Stimulated activated CD4-positive, alpha-beta T cell treated with anti-CD3 and anti-CD28 coated beads, Interleukin-15, amount 100 ng/mL, for 48 hours (primary cell): Measurements from ENCODE around the gene CMC1.
"Not testable (repeated sequence)": the region's sequence is repeated elsewhere in the genome, so short reads cannot be mapped to it uniquely, and the experiment has no call there.

Experiments used
- DNase-seq, 2 donors: peaks; one replicate each; pipeline ENCODE4 v3.0.0-alpha.2; 2020; ENCODE audit warnings: low read depth in 2 of 2

Gene CMC1

GRCh38 chr3:28241221-28242160 lies at the start of gene CMC1:
Gene CMC1 (plus strand): TSS chr3:28241619. CDS start chr3:28241794, 175 bp downstream.
- peak; percentile 90 to 92 for DNase-seq

GRCh38 chr3:28198161-28198560 lies 43.3 kb upstream of the CMC1 start:
- DNase-seq = no peak

- DNase-seq = no peak
Measured at GRCh38 chr3:28198974-28199373, 42.4 kb upstream of the CMC1 start.

GRCh38 chr3:28199643-28200042 lies 41.8 kb upstream of the CMC1 start:
- DNase-seq = not testable (repeated sequence)

- not testable (repeated sequence) for DNase-seq
Measured at GRCh38 chr3:28200366-28200848, 41.0 kb upstream of the CMC1 start.

GRCh38 chr3:28206479-28206878 lies 34.9 kb upstream of the CMC1 start:
- no peak for DNase-seq

GRCh38 chr3:28207000-28207733 lies 34.3 kb upstream of the CMC1 start:
- DNase-seq = no peak

GRCh38 chr3:28210968-28211713 lies 30.3 kb upstream of the CMC1 start:
- DNase-seq = no peak

GRCh38 chr3:28212681-28213080 lies 28.7 kb upstream of the CMC1 start:
- DNase-seq = no peak

GRCh38 chr3:28215407-28215806 lies 26.0 kb upstream of the CMC1 start:
- no peak for DNase-seq

GRCh38 chr3:28218071-28218916 lies 23.1 kb upstream of the CMC1 start:
- no peak for DNase-seq

- no peak for DNase-seq
Measured at GRCh38 chr3:28218917-28219198, 22.6 kb upstream of the CMC1 start.

- DNase-seq = no peak
Measured at GRCh38 chr3:28224430-28224829, 17.0 kb upstream of the CMC1 start.

GRCh38 chr3:28226020-28226419 lies 15.4 kb upstream of the CMC1 start:
- no peak for DNase-seq

- no peak for DNase-seq
Measured at GRCh38 chr3:28228623-28229022, 12.8 kb upstream of the CMC1 start.

- DNase-seq = no peak
Measured at GRCh38 chr3:28232659-28233058, 8.8 kb upstream of the CMC1 start.

GRCh38 chr3:28234454-28234853 lies 7.0 kb upstream of the CMC1 start:
- no peak for DNase-seq

- no peak for DNase-seq
Measured at GRCh38 chr3:28239108-28239507, 2.3 kb upstream of the CMC1 start.

GRCh38 chr3:28240441-28240840 lies 978 bp upstream of the CMC1 start:
- no peak for DNase-seq

GRCh38 chr3:28242519-28242918 lies 1.1 kb downstream of the CMC1 start:
- no peak for DNase-seq

GRCh38 chr3:28243424-28244106 lies 2.1 kb downstream of the CMC1 start:
- DNase-seq = no peak
